Thoracic aorta (tissue), 2 donors: ENCODE results near the gene TMSB4X. TPM values are rescaled to one million over a fixed set of nuclear protein-coding genes. Genes with fewer than 3 reads are reported as not detected.
A peak's percentile ranks its signal among the peaks of the same experiment; 100 is the strongest.
"Not testable (repeated sequence)": the region's sequence is repeated elsewhere in the genome, so short reads cannot be mapped to it uniquely, and the experiment has no call there.

Experiments
- ATAC-seq: fragments of 150-250 bp; one replicate; pipeline ENCODE4 v1.8.0; 2017; ENCODE audit warnings: low read depth; ENCODE audit not compliant: insufficient number of reproducible peaks, low FRiP score
- DNase-seq: peaks from one replicate; pipeline ENCODE4 v3.0.0-alpha.2; 2020; ENCODE audit warnings: low spot score
- H3K27ac ChIP-seq, 2 donors: fragments of 200-600 bp; sonication (generic); 1 replicate in 1 of 2; 2 replicates in 1 of 2; pipeline ENCODE4 v1.5.1; 2016; ENCODE audit warnings: mild to moderate bottlenecking in 2 of 2, moderate library complexity in 2 of 2
- H3K27me3 ChIP-seq: fragments of 200-600 bp; sonication (generic); replicated peaks from 2 replicates; pipeline ENCODE4 v1.6.0; 2016; ENCODE audit warnings: mild to moderate bottlenecking; ENCODE audit not compliant: insufficient read depth
- H3K36me3 ChIP-seq: fragments of 200-600 bp; sonication (generic); one replicate; pipeline ENCODE4 v1.5.1; 2016
- H3K4me1 ChIP-seq, 2 donors: fragments of 200-600 bp; sonication (generic); 1 replicate in 1 of 2; 2 replicates in 1 of 2; pipeline versions ENCODE4 v1.5.1 to v1.6.0; 2016; ENCODE audit warnings: low read depth in 2 of 2, mild to moderate bottlenecking in 1 of 2; ENCODE audit not compliant: control insufficient read depth in 1 of 2
- H3K4me3 ChIP-seq: fragments of 200-600 bp; sonication (generic); 2 replicates; pipeline ENCODE4 v1.5.1; 2016; ENCODE audit warnings: mild to moderate bottlenecking
- H3K9me3 ChIP-seq: fragments of 200-600 bp; sonication (generic); 2 replicates; pipeline ENCODE4 v1.5.1; 2016
- total RNA-seq, 2 donors: library from RNA; depleted of rRNA; stranded (reverse); fragments of >200 nt; gene quantifications; one replicate each; pipeline versions ENCODE4 v1.1.0 to v1.2.3, GENCODE V29; 2016
- TF ChIP-seq, protein P1 (sequence below): fragments of 200-600 bp; sonication (generic); IDR thresholded peaks from one replicate; pipeline ENCODE4 v1.5.1; 2019; ENCODE audit warnings: antibody characterized with exemption

Gene TMSB4X
- total RNA-seq, 2 donors from 2014 or later = 3,886 to 3,920 TPM

DNA sequence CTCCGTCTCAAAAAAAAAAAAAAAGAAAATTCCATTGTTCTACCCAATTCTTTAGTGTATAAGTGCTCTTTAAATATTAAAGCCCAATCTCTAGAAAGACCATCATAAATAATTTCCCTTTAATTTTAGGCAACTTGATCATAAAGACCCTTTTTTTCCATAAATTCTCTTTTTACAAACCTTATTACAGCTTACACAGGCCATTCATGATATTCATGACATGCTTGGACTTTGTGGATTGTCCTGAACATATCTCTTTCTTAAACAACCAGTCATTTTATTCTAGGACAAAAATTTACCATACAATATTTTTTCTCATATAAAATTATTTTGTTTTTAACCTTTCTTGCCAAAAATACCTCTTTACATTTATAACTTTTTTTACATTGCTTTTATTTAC, 38.0 kb upstream of the TMSB4X start:
- no peak overlapping the region for H3K27ac ChIP-seq
- H3K4me3 ChIP-seq = no peak overlapping the region
- H3K4me1 ChIP-seq = no peaks in the 10 kb centered on the region
- no peaks in the 10 kb centered on the region for H3K27me3 ChIP-seq
- ATAC-seq = no peak
- H3K36me3 ChIP-seq = no peaks in the 10 kb centered on the region
- DNase-seq = no peak
- no peaks in the 10 kb centered on the region for H3K9me3 ChIP-seq
- TF ChIP-seq, protein P1, sequence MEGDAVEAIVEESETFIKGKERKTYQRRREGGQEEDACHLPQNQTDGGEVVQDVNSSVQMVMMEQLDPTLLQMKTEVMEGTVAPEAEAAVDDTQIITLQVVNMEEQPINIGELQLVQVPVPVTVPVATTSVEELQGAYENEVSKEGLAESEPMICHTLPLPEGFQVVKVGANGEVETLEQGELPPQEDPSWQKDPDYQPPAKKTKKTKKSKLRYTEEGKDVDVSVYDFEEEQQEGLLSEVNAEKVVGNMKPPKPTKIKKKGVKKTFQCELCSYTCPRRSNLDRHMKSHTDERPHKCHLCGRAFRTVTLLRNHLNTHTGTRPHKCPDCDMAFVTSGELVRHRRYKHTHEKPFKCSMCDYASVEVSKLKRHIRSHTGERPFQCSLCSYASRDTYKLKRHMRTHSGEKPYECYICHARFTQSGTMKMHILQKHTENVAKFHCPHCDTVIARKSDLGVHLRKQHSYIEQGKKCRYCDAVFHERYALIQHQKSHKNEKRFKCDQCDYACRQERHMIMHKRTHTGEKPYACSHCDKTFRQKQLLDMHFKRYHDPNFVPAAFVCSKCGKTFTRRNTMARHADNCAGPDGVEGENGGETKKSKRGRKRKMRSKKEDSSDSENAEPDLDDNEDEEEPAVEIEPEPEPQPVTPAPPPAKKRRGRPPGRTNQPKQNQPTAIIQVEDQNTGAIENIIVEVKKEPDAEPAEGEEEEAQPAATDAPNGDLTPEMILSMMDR = no peak

DNA sequence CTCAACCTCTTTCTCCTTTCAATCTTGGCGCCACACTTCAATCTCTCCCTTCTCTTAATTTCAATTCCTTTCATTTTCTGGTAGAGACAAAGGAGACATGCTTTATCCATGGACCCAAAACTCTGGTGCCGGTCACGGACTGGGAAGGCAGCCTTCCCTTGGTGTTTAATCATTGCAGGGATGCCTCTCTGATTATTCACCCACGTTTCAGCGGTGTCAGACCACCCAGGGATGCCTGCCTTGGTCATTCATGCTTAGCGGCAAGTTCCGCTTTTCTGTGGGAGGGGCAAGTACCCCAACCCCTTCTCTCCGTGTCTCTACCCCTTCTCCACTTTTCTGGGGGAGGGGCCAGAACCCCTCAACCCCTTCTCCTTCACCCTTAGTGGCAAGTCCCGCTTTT, 34.4 kb upstream of the TMSB4X start:
- not testable (repeated sequence) for H3K27ac ChIP-seq, H3K4me3 ChIP-seq, H3K4me1 ChIP-seq, H3K27me3 ChIP-seq, DNase-seq, ATAC-seq, H3K36me3 ChIP-seq, H3K9me3 ChIP-seq

DNA sequence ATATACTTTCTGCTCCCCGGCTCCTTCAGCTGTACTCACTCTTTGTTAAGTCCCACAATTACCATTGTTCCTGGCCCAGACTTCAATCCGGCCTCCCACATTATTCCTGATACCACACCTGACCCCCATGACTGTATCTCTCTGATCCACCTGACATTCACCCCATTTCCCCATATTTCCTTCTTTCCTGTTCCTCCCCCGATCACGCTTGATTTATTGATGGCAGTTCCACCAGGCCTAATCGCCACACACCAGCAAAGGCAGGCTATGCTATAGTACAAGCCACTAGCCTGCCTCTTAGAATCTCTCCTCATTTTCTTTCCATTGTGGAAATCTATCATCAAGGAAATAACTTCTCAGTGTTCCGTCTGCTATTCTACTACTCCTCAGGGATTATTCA, 31.3 kb upstream of the TMSB4X start:
- H3K9me3 ChIP-seq, H3K36me3 ChIP-seq, ATAC-seq, DNase-seq, H3K27me3 ChIP-seq, H3K4me1 ChIP-seq, H3K4me3 ChIP-seq, H3K27ac ChIP-seq: not testable (repeated sequence)

DNA sequence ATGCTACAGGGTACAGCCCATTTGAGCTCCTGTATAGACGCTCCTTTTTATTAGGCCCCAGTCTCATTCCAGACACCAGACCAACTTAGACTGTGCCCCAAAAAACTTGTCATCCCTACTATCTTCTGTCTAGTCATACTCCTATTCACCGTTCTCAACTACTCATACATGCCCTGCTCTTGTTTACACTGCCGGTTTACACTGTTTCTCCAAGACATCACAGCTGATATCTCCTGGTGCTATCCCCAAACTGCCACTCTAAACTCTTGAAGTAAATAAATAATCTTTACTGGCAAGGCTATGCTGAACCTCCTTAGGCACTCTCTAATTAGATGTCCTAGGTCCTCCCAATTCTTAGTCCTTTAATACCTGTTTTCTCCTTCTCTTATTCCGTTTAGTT, 30.5 kb upstream of the TMSB4X start:
- H3K4me1 ChIP-seq, DNase-seq, H3K36me3 ChIP-seq, H3K27ac ChIP-seq, ATAC-seq, H3K4me3 ChIP-seq, H3K9me3 ChIP-seq, H3K27me3 ChIP-seq: not testable (repeated sequence)

DNA sequence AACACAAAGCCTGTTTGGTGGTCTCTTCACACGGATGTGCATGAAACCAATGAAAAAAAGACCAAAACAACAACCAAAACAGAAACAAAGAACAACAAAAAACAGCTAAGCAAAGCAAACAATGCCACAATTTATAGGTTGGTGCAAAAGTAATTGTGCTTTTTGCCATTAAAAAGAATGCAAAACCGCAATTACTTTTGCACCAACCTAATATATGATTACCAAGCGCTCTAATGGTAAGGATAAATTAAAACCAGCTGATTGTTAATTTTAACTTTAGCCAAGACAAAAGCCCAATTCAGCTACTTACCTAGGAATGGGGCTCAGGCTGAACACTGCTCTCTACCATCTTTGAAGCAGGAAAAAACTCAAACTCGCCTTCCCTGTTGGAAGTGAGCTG, 29.4 kb upstream of the TMSB4X start:
- H3K27ac ChIP-seq = no peak overlapping the region
- DNase-seq (no peak), ATAC-seq (no peak)
- H3K4me3 ChIP-seq = no peak overlapping the region
- TF ChIP-seq, protein P1 = no peak
- no peaks in the 10 kb centered on the region for H3K9me3 ChIP-seq
- H3K27me3 ChIP-seq = no peaks in the 10 kb centered on the region
- peaks cover 4 to 14% of the 10 kb centered on the region in 2 donors for H3K4me1 ChIP-seq
- H3K36me3 ChIP-seq = no peaks in the 10 kb centered on the region

DNA sequence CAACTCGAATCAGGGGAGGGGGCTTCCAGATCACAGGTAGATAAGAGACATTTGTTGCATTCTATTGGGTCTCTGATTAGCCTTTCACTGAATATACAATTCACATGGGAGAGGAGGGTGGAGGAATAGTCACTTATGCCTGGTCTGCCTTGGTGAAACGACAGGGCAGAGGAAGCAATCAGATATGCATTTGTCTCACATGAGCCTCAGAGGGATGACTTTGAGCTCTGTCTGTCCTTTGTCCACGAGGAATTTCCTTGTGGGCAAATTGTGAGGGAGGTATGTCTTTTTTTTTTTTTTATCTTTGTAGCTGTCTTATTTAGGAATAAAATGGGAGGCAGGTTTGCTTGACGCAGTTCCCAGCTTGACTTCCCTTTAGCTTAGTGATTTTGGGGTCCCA, 28.5 kb upstream of the TMSB4X start:
- Histone ChIP-seq H3K27me3 (no peaks in the 10 kb centered on the region), H3K4me3 (no peak overlapping the region), H3K9me3 (no peaks in the 10 kb centered on the region), H3K4me1 (peaks cover 4 to 15% of the 10 kb centered on the region in 2 donors), H3K27ac (no peak overlapping the region), H3K36me3 (no peaks in the 10 kb centered on the region)
- TF ChIP-seq, protein P1 = no peak
- no peak for ATAC-seq
- DNase-seq = no peak

DNA sequence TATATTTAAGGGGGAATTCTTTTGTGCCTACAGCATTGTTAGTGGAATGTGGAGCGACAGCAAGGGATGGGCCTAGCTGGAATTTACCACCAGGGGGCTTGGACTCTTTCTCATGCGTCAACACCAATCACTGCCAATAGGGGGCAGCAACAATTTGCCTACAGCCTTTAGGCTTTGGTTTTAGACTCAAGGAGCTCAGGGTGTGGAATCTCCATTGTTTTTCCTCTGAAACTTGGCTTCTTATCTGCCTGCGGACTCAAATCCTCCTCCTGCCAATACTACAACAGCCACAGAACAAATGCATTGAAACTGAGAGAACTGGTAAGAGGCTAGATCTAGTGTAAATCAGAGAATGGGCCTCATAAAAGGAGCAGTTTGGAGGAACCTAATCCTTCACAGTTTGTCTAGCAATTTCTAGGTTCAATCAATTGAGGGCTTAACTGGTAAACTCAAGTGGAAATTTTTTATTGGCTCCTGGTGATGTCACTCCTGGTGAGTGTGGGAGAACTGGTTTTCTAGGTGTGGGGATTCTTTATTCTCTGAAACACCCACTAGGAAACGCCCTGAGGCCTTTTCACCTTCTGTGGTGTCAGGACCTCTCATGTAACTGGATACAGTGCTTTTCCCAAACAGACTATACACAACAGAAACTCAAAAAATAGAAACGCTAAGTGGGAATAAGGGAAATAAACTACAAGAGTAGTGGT, 27.9 kb upstream of the TMSB4X start:
- Histone ChIP-seq H3K4me3 (no peak overlapping the region), H3K27me3 (no peaks in the 10 kb centered on the region), H3K36me3 (no peaks in the 10 kb centered on the region), H3K4me1 (peaks cover 4 to 15% of the 10 kb centered on the region in 2 donors), H3K27ac (peak overlapping the region in 1 of 2 donors; percentile 52), H3K9me3 (no peaks in the 10 kb centered on the region)
- no peak for DNase-seq
- peak; percentile 60 for ATAC-seq
- TF ChIP-seq, protein P1 = peak; percentile 75
